ENCODE data around the gene TUBB4A.

The TUBB4A gene

DNA sequence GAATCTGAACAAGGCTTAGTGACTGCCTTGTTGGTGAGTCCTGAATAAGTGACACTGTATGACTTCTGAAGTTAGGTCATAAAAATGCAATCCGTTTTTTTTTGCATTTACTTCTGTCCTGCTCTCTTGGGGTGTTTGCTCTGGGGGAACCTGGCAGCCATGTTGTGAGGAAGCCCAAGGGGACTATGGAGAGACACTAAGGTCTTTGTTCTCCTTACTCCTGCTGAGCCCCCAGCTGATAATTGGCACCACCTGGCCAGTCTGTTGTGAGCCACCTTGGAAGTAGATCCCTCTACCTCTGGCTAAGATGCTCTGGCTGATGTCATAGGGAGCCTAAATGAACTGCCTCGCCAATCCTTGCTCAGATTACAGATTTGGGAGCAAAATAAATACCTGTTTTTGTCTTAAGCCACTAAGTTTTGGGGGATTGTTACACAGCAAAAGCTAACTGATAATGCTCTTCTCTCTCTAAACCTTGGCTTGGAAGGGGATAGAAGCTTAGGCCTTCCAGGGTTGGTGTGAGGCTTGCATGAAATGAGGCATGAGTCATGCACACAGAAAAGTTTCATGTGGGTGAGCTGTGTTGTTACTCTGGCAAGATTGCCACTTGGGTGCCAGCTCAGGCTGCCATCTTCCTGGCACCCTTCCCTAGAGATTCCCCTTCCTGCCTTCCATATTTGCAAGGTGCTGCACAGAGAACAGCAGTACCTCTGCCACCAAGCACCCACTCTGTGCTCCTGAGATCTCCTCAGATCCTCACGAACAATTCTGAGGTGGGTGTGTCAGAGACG lies 10.1 kb downstream of the TUBB4A start:
- DNase-seq, result no peak

DNA sequence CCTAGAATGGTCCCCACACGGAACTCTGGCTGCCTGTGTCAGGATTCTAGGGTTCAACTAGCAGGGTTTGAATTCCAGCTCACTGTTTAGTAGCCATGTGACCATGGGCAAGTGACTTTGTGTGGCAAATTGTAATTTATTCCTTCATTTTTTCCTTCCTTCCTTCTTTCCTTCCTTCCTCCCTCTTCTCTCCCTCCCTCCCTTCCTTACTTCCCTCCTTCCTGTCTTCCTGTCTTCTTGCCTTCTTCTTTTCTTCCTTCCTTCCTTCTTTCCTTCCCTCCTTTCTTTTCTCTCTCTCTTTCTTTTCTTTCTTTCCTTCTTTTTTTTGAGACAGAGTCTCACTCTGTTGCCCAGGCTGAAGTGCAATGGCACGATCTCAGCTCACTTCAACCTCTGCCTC lies 12.0 kb downstream of the TUBB4A start:
- DNase-seq, result no peak

DNA sequence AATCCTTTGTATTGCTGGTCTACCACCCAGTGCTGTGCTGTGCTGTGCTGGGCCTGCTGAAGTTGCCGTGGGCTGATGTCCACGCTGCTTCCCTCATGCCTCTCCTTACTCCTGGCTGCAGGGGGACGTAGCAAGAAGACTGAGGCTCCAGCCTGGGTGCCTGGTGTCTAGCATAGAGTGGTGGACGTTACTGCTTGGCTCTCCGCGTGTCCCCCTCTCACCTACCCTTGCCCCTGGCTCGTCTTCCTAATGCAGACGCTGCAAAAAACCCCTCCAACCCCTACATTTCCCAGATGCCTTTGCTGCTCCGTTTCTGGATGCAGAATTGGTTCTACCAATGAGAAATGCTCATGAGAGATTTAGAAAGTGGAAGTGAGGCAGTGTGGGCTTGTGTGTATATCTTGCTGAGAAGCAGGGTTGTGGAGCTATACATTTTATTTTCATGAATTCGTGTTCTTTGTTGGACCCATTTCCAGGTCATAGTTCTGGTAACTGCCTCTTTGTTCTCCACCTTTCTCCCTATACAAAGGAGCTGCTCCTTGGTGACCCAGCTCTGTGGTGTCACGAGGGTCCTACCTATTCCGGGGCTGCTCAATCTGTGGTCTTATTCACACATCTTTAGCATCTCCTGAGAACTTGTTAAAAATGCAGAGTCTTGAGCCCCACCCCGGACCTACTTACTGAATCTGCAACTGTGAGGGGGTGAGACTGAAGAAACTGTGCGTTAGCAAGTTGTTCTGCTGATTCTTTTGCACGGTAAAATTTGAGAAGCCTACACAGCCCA lies 12.6 kb downstream of the TUBB4A start:
- no peak for DNase-seq

DNA sequence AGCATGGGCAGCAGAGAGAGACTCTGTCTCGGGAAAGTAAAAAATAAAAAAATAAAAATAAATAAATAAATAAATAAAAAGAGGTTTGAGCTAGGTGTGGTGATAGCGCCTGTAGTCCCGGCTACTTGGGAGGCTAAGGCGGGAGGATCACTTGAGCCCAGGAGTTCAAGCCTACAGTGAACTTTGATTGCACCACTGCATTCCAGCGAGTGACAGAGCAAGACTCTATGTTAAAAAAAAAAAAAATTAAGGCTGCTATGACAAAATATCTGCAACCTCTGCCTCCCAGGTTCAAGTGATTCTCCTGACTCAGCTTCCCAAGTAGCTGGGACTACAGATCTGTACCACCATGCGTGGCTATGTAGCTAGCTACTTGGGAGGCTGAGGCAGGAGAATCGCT lies 17.3 kb downstream of the TUBB4A start:
- DNase-seq, result no peak

DNA sequence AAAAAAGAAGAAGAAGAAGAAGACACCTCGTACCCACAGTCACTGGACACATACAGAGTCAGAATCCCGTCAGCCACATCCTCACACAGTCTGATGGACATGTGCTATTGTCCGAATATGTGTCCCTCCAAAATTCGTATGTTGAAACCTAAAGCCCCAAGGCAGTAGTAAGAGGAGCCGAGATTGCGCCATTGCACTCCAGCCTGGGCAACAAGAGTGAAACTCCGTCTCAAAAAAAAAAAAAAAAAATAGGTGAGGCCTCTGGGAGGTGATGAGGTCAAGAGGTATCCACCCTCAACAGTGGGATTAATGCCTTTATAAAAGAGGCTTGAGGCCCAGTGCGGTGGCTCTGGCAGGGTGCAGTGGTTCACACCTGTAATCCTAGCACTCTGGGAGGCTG lies 17.9 kb downstream of the TUBB4A start:
- DNase-seq, result no peak

DNA sequence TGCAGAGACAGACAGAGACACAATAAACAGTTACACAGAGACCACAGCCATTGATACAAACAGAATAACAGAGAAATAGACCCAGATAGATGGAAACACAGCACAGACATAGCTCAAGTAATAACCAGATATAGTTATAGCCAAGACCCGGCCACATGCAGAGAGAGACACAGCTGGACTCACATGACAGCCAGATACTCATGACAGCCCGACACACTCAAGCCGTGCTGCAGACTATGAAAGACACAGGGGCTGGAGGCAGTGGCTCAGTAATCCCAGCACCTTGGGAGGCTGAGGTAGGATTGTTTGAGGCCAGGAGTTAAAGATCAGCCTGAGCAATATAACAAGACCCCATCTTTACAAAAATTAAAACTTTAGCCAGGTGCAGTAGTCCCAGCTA lies 18.9 kb downstream of the TUBB4A start:
- DNase-seq, result no peak

DNA sequence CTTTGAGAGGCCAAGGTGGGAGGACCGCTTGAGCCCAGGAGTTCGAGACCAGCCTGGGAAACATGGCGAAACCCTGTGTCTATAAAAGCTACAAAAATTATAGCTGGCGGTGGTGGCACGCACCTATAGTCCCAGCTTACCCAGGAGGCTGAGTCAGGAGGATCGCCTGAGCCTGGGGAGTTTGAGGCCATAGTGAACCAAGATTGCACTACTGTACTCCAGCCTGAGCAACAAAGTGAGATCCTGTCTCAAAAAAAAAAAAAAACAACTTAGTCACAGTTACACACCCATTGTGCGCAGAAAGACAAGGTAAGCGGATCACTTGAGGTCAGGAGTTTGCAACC lies 19.8 kb downstream of the TUBB4A start:
- no peak for DNase-seq

DNA sequence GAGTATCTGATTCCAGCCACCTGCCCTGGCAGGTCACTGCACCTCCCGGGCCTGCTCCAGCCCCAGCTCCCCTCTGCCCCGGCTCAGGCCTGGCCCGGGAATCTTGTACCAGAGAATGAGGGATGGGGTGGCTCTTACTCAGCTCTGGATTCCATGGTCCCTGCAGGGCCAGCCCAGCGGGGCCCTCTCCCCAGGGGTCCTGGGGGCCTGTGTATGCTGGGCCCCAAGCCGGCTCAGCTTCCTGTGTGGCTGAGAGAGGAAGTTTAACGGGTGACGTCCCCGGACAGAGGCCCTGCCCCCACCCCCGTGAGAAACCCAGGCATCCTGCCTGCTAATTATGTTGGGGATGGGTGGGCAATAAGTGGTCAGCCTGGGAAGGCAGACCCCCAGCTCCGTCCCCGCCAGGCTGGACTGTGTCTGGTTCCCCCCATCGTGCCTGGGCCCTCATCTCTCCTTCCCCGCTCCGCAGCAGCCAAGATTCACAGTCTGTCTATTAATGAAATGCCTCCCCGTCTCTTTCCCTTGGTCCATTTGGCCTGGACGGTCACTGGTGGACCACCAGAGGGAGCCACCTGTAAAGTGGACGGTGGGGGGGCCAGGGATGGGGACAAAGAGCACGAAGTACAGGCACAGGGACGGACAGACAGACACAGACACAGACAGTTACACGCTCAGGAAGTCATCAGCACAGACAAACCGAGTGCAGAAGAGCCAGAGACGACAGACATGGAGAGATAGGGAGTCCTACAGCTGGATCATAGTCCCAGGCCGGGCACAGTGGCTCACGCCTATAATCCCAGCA lies 20.4 kb downstream of the TUBB4A start, which contains the start of gene DENND1C:
Gene DENND1C (minus strand): TSS at position 247 of the 802 bp plus-strand sequence. CDS start 92 bp downstream, at position 155.
- DNase-seq, result no peak

DNA sequence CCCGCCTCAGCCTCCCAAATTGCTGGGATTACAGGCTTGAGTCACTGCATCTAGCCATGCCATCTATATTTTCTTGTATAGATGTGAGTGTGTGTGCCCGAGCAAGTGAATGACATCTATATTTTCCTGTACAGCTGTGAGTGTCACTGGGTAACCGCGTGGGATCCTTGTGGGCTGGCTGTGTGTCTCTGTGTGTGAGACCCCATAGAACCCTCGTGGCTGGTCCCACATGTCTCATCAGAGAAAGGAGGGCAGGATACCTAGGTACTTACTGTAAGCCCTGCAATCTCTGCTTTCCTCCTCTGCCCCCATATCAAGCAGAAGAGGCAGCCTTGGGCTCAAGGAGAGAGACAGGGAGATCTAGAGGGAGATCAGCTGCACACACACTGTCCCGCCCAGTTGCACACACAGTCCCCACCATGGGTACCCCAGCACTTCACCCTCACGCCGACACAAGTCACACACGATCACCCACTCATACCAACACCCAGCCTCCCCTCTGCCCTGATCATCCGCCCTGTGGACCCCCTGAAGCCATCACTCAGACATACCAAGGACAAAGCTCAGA lies 21.2 kb downstream of the TUBB4A start:
- DNase-seq, result no peak

DNA sequence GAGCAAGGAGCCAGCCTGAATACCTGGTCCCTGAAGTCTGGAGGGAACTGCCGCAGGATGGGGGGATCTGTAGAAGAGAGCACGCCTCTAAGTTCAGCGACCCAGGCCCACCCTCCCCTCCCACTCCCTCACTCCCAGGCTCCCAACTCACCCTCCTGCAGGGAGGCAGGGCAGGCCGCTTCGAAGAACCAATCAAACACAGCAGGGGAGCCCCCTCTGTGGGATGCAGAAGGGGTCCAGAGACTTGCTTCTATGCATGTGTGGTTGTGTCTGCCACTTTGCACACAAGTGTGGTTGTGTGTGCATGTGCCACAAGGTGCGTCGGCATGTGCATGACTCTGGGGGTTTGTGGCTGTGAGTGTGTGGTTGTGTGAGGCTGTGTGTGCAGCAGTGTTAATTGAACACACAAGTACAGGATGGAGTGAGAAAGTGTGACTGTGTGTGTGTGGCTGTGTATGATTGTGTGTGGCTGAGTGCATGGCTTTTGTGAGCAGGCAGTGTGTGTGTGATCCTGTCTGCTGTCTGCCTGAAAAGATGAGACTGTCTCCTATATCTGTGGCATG lies 22.2 kb downstream of the TUBB4A start:
- no peak for DNase-seq

DNA sequence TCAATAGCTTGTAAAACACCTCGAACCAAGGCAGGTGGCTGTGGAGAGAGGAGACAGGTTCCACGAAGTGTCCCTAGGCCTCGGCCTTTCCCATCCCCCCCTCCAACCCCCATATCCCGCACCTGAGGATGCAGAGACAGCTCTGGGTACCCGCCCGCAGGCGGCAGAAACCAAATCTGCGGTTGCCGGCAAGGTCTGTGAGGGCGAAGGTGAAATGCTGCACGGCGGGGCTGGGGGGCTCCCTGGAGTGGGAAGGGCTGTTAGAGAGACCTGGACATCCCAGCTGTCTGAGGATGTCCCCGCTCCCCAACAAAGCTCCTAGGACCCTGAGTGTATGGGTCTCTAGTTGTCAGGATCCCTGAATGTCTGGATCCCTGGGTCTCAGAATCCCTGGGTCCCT lies 23.3 kb downstream of the TUBB4A start:
- DNase-seq, result no peak

DNA sequence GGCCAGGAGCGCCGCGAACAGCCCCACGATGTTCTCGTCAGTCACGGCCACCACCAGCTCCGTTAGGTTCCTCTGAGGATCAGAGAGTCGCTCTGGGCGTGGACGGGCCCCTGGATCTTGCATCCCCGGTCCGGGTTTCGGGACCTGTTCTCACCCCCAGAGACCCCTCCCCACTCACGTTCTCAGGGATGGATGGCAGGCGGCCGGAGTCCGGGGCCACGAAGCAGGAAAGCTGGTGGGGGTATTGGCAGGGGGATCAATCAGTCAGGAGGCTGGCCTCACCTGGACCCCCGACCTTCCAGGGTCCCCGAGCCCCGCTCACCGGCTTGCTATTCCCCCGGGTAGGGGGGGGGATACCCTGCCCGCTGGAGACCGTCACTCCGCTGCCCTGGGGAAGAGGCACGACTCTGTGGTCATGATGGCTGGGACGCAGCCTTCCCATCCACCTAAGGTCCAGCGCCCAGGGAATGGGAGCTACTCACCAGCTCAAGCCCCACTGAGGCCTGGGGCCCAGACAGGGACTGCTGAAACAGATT lies 25.1 kb downstream of the TUBB4A start:
- no peak for DNase-seq

DNA sequence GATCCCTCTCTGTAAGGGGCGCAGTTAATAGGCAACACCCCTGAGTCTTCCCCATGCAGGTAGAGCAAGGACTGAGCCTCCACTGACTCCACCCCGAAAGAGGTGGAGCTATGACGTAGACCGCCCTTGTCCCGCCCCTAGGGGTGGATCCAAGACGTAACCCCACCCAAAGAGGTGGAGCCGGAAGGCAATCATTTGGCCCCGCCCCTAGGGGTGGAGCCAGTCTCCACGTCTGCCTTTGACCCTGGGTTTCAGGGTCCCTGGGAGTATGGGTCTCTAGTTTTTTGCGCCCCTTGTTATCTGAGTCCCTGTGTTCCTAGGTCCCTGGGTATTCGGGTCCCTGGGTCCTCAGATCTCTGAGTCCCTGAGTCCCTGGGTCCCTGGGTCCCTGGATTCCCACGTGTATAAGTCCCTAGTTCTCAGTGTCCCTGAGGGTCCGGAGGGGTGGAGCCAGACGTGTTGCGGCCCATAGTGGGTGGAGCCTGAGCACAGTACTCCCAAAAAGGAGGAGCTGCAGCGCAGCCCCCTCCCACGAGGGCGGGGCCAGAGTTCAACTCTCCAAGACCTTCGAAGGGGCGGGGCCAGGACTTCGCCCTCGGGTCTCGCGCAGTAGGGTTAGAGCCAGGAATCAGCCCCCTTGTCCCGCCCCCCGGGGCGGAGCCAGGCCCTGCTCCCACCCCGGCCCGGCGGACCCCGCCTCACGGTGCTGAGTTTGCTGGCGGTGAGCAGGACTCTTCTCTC lies 25.8 kb downstream of the TUBB4A start:
- peak; percentile 91 for DNase-seq

DNA sequence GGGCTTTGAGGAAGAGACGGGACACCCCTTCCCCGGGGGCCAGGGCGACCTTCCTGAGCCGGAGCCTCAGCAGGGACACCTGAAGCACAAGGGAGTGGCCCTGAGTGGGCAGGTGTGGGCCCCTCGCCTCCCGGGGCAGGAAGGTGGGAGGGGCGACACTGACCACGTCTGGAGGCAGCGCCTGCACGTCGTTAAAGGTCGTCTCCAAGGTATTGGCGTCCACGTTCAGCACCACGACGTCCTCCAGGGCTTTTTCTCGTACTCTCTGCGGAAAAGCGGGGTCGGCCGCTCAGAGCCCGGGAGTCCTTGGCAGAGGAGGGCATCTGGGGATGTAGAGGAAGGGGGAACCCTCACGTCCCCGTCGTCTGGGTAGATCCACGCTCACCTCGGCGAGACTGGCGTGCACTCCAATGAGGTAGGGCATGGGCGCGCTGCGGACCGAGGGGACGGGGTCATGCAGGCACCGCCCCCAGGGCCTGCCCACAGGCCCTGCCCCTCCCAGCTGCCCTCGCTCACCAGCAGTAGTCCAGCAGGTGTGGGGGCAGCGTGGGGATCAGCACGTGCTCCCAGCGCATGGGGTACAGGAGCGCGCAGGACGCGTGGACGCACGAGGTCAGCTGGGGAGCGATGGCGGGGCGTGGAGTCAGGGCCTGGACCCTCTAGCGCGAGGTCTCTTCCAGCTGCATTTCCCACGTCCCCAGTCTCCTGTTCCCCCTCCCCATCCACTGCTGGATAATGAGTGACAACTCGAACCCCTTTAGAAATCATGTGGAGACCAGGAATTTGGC lies 26.6 kb downstream of the TUBB4A start:
- DNase-seq, result no peak

DNA sequence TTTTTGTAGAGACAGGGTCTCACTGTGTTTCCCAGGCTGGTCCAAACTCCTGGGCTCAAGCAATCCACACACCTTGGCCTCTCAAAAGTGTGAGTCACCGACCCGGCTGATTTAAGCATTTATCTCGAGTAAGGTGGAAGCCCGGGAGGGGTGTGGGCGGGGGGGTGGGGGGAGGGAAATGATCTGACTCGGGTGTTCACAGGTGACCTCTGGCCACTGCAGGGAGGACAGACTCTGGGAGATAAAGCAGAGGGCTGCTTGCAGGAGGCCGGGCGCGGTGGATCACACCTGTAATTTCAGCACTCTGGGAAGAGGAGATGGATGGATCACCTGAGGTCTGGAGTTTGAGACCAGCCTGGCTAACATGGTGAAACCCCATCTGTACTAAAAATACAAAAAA lies 28.5 kb downstream of the TUBB4A start:
- no peak for DNase-seq

DNA sequence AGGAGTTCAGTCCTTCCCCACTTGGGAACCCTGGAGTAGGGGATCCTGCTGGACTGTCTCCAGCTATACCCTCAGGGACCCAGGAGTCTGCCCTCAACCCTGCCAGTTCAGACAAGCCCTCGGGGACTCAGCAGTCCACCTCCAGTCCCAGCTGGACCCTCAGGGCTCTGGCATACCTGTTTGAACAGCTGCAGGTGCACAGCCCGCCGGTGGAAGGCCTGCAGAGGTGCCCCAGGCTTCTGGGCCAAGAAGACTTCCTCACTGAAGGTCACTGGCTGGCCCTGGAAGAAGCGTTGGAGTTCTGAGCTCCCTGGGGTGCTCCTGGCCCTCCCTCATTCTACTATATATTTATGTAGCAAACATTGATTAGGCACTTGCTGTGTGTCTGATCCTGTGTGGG lies 29.4 kb downstream of the TUBB4A start:
- no peak for DNase-seq

DNA sequence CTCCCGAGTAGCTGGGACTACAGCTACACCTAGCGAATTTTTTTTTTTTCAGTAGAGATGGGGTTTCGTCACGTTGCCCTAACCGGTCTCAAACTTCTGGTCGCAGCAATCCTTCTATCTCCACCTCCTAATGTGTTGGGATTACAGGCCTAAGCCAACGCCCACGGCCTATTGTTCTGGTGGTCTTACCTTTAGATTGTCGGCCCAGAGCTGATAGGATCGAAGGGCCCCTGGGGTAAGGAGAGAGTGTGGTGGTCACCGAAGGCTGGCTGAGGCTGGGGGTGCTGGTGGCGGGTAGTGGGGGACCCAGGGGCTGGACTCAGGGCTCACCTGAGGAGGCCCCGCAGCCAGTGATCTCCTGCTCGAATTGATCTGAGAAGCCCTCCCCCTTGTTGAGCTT lies 31.0 kb downstream of the TUBB4A start:
- no peak for DNase-seq

DNA sequence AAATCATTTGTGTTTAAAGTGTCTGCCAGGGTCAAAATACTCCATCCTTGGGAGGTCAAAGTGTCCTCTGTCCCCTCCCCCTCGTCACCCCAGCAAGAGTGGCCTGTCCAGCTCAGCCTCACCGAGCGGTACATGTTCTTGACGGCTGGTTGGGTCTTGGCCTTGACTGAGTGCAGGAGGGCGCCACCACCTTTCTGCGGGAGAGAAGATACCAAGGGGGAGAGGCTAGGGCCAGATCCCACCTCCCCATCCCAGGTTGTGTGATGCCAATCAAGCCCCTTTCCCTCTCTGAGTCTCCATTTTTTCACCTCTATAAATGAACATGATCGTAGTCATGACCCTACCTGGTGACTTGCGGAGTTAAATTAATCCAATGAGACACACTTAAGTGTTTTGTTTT lies 31.9 kb downstream of the TUBB4A start:
- no peak for DNase-seq

DNA sequence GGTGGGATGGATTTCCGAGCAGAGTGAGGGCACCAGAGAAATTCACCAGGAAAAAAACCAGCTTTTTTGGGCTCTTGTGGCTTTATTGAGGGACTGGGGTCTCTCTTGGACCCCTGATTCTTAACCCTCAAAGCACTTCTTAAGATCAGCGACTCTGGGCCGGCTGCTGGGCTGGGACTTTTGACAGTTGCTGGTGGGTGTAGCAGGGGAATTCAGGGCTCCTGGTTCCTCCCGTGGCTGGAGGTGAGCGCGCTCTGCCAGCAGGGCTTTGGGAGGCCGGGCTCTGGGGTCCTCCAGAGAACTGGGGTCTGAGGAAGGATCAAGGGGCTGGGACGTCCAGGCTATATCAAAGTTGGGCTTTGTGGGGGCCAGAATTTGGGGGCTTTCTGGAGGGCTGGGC lies 34.7 kb downstream of the TUBB4A start:
- no peak for DNase-seq

DNA sequence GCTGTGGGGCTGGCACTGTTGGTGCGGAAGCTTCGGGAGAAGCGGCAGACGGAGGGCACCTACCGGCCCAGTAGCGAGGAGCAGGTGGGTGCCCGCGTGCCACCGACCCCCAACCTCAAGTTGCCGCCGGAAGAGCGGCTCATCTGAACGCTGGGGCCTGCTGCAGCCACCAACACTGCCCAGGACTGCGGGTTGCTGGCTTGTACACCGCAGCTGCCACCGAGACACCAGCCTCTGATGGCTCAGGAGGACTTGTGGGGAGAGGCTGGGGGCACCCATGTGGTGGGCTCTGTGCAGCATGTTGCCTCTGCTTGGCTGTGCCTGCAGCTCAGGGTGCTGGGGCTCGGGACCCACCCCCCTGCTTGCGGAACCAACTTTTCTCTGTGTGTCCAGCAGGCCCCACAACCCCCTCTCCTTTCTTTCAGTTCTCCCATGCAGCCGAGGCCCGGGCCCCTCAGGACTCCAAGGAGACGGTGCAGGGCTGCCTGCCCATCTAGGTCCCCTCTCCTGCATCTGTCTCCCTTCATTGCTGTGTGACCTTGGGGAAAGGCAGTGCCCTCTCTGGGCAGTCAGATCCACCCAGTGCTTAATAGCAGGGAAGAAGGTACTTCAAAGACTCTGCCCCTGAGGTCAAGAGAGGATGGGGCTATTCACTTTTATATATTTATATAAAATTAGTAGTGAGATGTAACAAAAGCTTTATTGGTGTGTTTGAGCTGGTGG lies 35.4 kb downstream of the TUBB4A start:
- no peak for DNase-seq

Measured in NCI-H1048 (cell line).